Hematopoietic multipotent progenitor cell treated with erythropoietin and hydrocortisone succinate and interleukin-3 and kit ligand, for 6 days (in vitro differentiated cells): ENCODE measurements around the gene KLC1.
"Not testable (repeated sequence)": the region's sequence is repeated elsewhere in the genome, so short reads cannot be mapped to it uniquely, and the experiment has no call there.

Experiments
- DNase-seq: peaks from one replicate; pipeline ENCODE4 v3.0.0-alpha.2; 2015

The KLC1 gene

DNA sequence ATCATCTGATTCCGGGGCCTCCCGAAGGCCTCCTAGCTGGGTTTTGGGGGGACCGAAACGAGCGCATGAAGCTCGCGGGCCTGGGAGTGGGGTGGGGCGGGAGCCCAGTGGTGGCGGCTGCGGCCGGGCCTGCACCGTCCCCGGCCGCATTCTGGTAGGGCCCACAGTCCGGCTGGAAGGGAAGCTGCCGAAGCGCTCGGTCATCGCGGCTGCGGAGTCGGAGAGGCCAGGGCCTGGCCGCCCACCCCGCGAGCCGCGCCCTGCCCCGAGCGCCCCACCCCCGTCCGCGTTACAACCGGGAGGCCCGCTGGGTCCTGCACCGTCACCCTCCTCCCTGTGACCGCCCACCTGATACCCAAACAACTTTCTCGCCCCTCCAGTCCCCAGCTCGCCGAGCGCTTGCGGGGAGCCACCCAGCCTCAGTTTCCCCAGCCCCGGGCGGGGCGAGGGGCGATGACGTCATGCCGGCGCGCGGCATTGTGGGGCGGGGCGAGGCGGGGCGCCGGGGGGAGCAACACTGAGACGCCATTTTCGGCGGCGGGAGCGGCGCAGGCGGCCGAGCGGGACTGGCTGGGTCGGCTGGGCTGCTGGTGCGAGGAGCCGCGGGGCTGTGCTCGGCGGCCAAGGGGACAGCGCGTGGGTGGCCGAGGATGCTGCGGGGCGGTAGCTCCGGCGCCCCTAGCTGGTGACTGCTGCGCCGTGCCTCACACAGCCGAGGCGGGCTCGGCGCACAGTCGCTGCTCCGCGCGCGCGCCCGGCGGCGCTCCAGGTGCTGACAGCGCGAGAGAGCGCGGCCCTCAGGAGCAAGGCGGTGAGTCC, at the start of gene KLC1:
TSS of gene KLC1 (plus strand) at position 528 of the 819 bp plus-strand sequence. CDS start 25,354 bp downstream, outside the sequence.
- peak; percentile 81 for DNase-seq

DNA sequence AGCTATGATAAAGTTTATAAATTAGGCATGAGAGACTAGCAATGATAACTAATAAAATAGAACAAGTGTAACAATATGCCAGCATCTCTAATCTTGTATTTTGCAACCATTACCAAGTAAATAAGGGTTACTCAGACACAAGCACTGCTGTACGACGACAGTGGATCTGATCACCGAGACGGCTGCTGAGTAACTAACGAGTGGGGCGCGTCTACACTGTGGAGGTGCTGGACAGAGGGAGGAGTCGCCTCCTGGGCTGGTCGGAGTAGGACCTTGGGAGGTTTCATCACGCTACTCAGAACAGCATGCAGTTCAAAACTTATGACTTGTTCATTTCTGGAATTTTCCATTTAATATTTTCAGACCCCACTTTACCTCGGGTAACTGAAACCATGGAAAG, 47.8 kb upstream of the KLC1 start:
- no peak for DNase-seq

DNA sequence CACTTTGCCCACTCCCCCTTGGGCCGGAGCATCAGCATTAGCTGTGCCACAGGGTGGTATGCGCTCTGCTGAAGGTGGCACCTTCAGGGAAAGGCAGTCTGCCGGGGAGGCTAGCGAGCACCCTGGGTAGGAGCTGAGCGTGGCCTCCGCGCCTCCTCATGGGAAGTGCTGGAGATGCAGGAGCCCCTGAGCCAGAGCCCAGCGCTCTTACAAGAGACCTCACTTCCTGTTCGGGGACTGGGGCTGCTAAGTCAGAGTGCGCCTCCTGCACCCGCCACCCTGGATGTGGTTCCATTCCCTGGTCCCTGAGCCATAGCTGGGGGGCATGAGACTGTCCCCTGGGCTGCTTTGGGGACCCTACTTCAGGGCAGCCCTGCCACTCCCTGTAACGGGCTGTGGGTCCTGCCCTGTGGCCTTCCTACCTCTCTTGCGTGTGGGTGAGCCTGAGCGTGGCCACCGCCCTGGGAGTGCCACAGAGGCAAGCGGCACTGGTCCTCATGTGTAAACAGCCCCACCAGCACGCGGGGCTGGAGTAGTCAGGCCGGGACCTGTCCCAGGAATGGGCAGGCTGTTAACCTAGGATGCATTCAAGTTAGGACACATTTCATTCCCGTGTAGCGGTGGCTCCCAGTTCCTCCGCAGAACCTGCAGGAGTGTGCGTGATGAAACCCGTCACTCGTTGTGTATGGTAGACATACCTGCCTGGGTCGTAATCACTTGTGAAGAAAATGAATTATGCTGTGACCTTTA, 46.9 kb upstream of the KLC1 start:
- DNase-seq = no peak

DNA sequence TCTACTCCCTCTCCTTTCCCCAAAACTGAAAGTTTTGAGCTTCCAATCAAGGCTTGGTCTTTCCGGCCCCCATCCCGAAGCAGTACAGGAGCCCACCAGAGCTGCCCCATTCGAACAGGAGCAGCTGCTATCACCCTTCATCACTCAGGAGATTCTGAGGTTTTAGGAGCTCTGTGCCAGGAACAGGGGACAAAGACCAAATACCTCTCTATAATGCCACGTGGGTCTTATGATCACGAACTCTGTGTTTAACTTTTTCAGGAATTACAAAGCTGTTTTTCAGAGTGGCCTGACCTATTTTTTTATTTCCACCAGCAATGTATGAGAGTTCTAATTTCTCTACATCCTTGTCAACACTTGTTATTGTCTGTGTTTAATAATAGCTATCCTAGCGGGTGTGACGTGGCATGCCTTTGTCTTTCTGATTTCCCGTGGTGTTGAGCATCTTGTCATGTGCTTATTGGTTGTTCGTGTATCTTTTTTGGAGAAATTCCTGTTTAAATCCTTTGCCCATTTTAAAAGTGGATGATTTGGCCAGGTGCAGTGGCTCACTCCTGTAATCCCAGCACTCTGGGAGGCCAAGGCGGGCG, 44.6 kb upstream of the KLC1 start:
- DNase-seq = no peak

DNA sequence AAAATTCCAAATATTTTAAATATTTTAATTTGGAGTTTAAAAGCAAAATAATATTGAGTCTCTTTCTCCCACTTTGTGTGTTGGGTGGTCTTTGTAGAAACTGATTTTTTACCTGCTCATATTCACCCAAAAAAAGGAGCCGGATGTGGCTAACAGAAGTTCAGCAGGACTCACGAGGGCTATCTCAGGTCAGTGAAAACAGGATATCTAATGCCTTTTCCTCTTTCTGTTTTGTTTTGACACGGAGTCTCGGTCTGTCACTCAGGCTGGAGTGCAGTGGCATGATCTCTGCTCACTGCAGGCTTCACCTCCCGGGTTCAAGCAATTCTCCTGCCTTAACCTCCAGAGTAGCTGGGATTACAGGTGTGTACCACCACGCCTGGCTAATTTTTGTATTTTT, 35.4 kb upstream of the KLC1 start:
- DNase-seq = no peak

DNA sequence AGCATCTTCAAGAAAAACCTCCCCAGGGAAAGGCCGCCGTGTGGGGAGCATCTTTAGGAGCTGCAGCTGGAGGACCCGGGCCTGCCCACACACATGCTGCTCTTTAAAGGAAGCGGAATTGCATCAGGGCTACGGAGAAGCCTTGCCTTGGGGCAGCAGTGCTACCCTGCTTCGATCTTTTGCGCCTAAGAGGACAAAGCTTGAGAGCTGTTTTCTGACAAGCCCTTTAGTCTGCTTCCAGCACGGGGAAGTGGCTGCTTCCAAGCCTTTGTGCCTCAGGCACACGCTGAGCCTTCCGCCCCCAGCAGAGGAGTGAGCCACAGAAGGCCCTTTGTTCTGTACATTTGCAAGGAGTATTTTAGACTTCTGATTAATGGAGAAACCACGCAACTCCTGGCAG, 34.7 kb upstream of the KLC1 start:
- no peak for DNase-seq

DNA sequence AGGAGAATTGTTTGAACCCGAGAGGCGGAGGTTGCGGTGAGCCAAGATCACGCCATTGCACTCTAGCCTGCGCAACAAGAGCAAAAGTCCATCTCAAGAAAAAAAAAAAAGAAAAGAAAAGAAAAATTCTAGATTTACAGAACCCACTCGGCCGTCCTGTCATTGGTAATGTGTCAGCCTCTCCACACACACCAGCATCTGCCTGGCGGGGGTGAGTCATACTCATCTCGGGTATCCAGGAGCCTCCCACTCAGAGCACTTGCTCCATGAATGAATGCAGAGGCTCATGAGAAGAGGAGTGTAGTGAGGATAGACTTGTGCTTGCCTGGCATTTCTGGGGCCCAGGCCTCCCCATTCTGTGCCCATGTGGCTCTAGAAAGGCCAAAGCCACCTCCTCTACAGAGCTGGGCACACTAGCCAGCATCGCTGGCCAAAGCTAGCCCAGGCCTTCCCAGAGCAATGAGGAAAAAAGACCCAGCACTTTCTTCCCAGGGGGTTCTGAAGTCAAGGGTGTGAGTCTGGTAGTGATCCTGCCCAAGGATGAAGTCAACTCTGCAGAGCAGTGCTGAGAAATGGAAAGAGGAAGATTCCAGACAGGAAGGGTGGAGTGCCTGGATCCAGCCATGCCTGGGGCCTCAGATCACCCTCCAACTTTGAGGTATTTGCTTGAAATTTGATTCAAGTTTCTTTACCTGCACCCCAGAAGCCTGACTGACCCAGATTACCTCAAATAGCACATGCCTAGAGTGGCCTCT, 31.2 kb upstream of the KLC1 start:
- no peak for DNase-seq

DNA sequence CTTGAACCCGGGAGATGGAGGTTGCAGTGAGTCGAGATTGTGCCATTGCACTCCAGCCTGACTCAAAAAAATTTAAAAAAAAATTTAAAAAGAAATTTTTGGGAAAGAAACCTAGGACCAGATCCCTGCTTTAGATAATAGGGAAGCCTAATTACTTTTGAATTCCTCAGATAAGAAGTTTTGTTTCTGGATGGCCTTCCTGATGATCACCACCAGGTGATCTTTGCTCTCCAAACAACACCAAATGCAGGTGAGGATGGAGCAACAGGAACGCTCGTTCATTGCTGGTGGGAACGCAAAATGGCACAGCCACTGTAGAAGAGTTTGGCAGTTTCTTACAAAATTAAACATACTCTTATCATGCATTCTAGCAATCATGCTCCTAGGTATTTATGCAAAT, 28.5 kb upstream of the KLC1 start:
- no peak for DNase-seq

DNA sequence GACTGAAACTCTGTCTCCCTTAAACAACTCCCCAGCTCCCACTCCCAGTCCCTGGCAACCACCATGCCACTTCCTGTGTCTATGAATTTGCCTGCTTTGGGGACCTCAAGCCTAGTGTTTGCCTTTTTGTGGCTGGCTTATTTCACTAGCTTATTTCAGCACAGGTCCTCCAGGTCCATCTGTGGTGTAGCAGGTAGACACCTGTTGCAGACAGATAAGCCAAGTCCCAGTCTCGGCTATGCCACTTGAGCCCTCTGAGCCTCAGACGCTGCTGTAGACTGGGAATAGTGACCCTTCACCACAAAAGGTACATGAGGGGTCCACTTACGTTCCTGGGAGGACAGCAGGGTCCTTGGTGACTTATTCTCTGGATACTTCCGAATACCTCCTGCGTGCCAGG, 24.4 kb upstream of the KLC1 start:
- DNase-seq = no peak

DNA sequence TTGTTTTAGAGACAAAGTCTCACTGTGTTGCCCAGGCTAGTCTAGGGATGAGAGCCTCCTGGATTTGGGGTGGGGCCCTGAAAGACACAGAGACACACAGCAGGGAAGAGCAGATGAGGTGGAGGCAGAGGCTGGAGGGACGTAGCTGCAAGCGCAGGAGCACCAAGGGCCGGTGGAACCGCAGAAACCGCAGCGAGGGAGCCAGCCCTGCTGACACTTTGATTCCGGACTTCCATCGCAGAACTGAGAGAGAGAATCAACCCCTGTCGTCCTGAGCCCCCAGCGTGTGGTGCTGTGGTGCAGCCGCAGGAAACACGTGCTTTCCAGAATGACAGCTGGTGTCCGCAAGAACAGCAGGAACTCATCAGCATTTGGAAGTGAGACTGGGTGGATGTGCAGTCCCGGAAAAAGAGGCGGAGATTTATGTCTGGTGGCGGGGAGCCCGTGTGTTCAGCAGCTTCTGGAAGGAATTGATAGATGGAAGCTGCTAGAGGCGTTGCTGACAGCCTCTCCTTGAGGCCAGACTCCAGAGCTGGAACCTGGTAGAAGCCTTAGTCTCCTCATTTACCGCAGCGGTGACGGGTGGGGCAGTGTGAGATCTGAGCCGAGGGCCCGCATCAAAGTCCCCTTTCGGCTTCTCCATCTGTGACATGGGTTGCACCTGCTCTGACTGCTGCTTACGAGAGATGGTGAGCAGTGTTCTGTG, 21.9 kb upstream of the KLC1 start:
- DNase-seq = peak; percentile 82

DNA sequence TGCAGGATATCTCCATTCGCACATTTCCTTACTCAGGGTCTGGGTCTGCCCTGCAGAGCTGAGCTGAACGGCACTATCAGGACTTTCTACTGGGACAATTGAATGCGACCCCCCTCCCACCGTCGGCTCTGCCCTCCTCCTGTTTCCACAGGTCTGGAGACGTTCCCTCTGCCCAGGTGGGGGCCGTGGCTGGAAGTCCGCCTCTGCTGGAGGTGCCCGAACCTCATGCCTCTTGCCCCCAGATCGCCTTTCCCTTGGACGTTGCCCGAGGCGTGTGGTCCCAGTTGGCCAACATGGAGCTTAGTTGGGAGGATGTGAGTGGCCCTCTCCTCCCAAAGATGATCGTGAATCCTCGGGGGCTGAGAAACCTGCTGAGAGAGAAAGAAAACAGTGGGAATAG, 21.2 kb upstream of the KLC1 start:
- DNase-seq = no peak

DNA sequence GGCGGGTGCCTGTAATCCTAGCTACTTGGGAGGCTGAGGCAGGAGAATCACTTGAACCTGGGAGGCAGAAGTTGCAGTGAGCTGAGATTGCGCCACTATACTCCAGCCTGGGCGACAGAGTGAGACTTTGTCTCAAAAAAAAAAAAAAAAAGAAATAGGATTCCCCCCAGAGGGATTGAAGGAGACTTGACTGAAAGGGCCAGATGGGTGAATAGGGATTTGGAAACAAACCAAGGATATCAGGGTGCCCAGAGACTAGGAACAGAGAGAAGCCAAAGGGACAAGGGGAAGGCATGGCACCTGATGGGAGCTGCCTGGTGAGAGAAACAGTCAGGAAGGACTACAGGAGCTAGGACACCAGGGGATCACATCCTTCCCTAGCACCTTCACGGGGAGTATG, 19.9 kb upstream of the KLC1 start:
- not testable (repeated sequence) for DNase-seq

DNA sequence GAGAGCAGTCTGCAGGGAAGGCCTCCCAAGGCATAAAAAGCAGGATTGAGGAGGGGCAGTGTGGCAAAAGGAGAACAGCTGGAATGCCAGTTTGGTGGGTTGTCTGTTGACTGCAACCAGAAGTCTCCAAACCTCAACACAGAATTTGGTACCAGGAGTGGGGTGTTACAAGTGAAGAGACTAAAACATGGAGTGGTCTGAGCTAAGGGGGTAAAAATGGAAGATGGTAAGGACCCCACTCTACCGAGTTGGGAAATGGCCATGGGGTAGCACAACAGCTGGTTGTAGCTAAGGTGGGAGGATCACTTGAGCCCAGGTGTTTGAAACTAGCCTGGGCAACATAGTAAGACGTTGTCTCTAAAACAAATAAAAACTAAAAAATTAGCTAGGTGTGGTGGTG, 17.8 kb upstream of the KLC1 start:
- DNase-seq = no peak

DNA sequence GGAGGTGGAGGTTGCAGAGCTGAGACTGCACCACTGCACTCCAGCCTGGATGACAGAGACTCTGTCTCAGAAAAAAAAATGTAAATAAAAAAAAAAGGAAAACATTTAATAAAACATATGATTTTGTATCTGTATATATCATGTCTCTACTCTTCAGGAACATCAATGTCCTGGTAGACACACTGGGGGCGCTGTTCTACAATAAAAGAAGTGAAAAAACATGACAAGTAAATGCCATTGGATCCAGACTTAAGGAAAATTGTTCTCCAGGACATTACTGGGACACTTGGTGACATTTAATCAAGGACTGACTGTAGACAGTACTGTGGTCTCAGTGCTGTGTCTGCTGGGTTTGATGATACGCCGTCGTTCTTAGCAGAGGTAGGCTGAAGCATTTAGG, 15.5 kb upstream of the KLC1 start:
- no peak for DNase-seq

DNA sequence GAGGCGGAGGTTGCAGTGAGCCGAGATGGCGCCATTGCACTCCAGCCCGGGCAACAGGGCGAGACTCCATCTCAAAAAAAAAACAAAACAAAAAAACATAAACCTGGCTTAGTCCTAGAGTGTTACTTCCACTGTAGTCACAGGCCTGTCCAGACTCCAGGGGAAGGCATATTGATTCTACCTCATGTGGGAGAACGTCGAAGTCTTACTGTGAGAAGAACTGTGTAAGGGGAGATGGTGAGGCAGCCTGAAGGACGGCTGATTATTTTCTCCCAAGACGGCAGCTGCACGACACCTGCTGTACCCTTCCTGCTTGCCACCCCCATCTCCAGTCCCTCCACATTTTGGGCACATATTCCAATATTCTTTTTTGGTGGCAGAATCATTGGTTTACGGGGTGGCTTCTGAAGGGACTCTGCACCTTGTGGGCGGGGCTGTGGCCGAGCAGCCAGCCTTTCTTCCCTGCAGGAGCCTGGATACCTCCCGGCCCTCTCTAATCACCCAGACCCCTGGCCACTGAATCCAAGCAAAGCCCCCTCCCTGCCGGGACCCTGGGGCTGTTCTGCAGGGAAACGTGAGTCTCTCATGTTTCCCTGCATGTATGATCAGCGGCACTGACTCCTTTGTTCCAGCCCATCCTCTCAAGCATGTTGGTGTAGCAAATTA, 12.2 kb upstream of the KLC1 start:
- DNase-seq = no peak

DNA sequence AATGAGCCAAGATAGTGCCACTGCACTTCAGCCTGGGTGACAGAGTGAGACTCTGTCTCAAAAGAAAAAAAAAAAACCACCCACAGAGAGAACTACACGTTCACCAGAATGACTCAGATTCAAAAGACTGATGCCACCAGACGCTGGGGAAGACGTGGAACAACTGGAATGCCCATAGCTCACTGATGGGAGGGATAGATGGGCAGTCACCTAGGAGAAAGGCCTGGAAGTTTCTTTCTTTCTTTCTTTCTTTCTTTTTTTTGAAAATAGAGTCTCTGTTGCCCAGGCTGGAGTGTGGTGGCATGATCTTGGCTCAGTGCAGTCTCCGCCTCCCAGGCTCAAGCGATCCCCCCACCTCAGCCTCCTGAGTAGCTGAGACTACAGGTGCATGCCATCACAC, 10.0 kb upstream of the KLC1 start:
- DNase-seq = no peak

DNA sequence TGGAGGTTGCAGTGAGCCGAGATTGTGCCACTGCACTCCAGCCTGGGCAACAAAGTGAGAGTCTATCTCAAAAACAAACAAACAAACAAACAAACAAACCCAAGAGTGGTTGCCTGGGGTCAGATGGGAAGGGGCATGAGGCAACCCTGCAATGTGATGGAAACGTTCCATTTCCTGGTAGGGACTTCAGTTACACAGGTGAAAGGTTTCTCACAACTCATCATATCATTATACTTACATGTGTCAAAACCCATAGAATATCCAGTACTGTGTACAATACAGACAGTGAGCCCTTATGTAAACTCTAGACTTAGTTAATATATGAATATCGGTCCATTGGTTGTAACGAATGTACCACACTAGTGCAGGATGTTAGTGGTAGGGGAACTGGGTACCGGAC, 7.2 kb upstream of the KLC1 start:
- DNase-seq = no peak

DNA sequence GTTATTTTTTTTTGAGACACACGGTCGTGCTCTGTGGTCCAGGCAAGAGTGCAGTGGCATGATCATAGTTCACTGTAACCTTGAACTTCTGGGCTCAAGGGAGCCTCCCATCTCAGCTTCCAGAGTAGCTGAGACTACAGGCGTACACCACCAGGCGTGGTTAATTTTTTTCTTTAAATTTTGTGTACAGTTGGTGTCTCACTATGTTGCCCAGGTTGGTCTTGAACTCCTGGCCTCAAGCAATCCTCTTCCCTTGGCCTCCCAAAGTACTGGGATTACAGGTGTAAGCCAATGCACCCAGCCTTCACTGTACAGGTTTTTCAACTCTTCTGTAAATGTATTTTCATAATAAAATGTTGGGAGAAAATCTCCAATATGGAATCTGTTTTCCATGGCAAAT, 5.7 kb upstream of the KLC1 start:
- no peak for DNase-seq

DNA sequence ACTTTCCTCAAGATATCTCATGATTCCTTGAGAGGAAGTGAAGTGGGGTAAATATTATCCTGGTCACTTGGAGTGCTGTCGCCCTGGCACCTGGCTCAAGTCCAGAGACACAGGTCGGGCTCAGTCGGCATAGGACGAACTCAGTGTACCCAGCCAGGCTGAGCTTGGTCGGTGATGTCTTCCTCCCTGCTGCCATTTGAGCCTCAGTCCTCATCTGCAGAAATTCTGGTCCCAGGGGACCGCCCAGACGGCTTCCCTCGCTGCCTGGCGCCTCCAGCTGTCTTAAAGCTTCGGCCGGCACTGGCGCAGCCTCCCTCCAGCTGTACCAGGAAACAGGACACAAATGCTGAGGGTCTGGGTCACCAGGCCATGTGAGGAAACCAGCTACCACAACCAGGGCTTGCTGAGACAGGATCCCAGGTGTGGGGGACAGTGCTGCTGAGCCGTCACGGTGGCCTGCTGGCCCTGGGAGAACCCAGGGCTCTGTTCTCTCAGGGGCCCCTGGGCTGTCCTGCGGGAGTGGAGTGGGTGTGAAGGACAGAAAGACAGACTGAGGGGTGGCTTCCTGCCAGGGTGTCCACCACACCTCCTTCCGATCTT, 5.0 kb upstream of the KLC1 start:
- DNase-seq = no peak

DNA sequence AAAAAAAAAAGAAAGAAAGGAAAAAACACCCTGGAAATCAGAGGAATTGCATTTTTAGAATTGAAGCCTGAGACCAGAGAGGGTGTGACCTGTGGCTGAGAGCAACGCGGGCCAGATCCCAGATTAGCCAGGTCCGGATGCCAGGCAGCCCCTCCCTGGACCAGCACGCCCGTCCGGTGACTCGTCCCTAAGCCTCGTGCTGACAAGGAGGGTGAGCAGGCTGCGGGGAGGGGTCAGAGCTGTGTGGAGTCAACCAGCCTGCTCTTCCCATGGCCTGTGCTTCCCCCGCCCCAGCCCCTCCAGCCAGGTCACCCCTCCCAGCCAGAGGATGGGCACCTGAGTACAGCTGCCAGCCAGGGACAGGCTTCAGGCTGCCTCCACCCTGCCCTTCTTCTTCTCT, 4.2 kb upstream of the KLC1 start:
- peak; percentile 79 for DNase-seq

DNA sequence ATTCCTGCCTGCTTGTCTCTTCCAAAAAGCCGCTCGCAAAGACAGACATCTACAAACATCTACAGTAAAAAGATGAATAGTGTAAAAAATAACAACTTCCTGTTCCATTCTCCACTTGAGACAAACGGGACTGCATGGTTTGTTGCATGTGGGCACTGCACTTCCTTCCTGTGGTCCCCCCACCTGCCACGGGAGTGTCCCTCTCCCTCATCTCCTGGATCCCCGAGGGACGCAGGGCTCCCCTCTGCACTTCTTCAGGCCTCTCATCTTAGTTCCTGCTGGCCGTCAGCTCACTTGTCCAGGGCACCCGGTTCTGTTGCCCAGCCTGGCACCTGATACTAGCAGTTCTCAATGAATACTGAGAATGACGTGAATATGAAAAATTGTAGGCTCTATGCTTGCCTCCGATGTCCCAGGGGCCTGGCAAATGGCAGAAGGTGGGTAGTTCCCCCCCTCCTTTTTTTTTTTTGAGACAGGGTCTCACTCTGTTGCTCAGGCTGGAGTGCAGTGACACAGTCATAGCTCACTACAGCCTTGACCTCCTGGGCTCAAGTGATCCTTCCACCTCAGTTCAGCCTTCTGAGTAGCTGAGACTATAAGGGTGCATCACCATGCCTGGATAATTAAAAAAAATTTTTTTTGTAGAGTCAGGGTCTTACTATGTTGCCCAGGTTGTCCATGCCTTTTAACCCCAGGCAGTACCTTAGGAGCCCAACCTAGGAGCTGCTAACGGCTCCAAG, 3.5 kb upstream of the KLC1 start:
- DNase-seq = no peak
